K562 (cell line): ENCODE measurements around the gene ABCA7. TPM values are rescaled to one million over a fixed set of nuclear protein-coding genes. Genes with fewer than 3 reads are reported as not detected.
A peak's percentile ranks its signal among the peaks of the same experiment; 100 is the strongest.

Experiments used
- HDAC6 ChIP-seq: IDR thresholded peaks from 2 replicates; pipeline ENCODE4 v1.6.1; 2012; ENCODE audit warnings: low read depth, mild to moderate bottlenecking, control low read depth, inconsistent platforms, low read length, moderate library complexity
- HNRNPL ChIP-seq: fragments of 200-400 bp; formaldehyde crosslinking; IDR thresholded peaks from 2 replicates; pipeline ENCODE4 v1.6.1; 2017; ENCODE audit warnings: low read depth, mild to moderate bottlenecking, low read length
- POLR2G ChIP-seq: fragments of 200-400 bp; formaldehyde crosslinking; IDR thresholded peaks from 2 replicates; pipeline ENCODE4 v1.6.1; 2017; ENCODE audit warnings: low read depth, mild to moderate bottlenecking, antibody characterized with exemption, low read length, moderate library complexity
- TCF15 ChIP-seq: fragments of 250-450 bp; sonication (Bioruptor Pico); IDR thresholded peaks from 2 replicates; pipeline ENCODE4 v1.8.0; 2022; ENCODE audit warnings: moderate library complexity, mild to moderate bottlenecking, inconsistent platforms
- UBTF ChIP-seq, 2 experiments: IDR thresholded peaks; 2 replicates each; pipeline ENCODE4 v1.6.1; 2012; ENCODE audit warnings: improper control_type of control experiment in 2 of 2, low read depth in 2 of 2, low read length in 2 of 2, borderline replicate concordance in 1 of 2
- ZNF511 ChIP-seq: sonication (generic); formaldehyde crosslinking; IDR thresholded peaks from 2 replicates; pipeline ENCODE4 v1.8.0; 2022; ENCODE audit warnings: mild to moderate bottlenecking, missing genetic modification reagents
- polyA plus RNA-seq, 8 experiments: library from polyadenylated mRNA; depleted of rRNA in 4 of 8; stranded (reverse) in 5 of 8; unstranded in 3 of 8; fragments of >200 nt; fragmentation: Nextera tagmentation in 2 of 8; fragmentation: Illumina TruSeq in 1 of 8; extraction: Ambion mirVana in 2 of 8; extraction: Trizol in 1 of 8; gene quantifications; 2 replicates each; pipeline versions ENCODE4 v1.2.1 to v1.2.3, GENCODE V29; 2011 to 2014; ENCODE audit warnings: inconsistent platforms in 1 of 8, missing spikeins in 1 of 8
- total RNA-seq, 7 experiments: library from RNA; depleted of rRNA in 6 of 7; stranded (reverse); fragments of >200 nt in 6 of 7; fragmentation: Illumina TruSeq in 2 of 7; extraction: Trizol in 2 of 7; gene quantifications; 2 replicates each; pipeline versions ENCODE4 v1.2.1 to v1.2.3, GENCODE V29; 2011 to 2021; ENCODE audit warnings: low replicate concordance in 1 of 7

The ABCA7 gene
- total and polyA plus RNA-seq, 9 of the 15 experiments (the other 6 are each of a cell fraction or from before 2014, with no cell fraction given): 2.3 to 96.1 (median 31.2) TPM

GRCh38 chr19:1066748-1067340, 26.9 kb downstream of the ABCA7 start, which contains the start of gene ARHGAP45 (continued):
- TF ChIP-seq POLR2G: peak; percentile 75
- no peak for TF ChIP-seq UBTF (IDR thresholded peaks at IDR 0.05; ENCODE audit: borderline replicate concordance in 1 of 2, low read depth in 2 of 2, low read length in 2 of 2)
- TF ChIP-seq HDAC6: no peak
- no peak; the same call in 1 of the 2 replicates for TF ChIP-seq ZNF511
- no peak for TF ChIP-seq TCF15 (CRISPR knock-in tag)
- no peak for TF ChIP-seq HNRNPL
